NB4 (cell line): ENCODE results near the gene GRAMD2B.

ENCODE experiments used
- CTCF ChIP-seq: IDR thresholded peaks from one replicate; pipeline ENCODE4 v1.5.1; 2012; ENCODE audit warnings: low read depth, low read length
- MAX ChIP-seq: IDR thresholded peaks from 2 replicates; pipeline ENCODE4 v1.6.1; 2011; ENCODE audit warnings: low read depth, low read length
- POLR2A ChIP-seq: IDR thresholded peaks from 2 replicates; pipeline ENCODE4 v1.6.1; 2011; ENCODE audit warnings: mild to moderate bottlenecking; ENCODE audit not compliant: insufficient read length; ENCODE audit errors: extremely low read depth

- TF ChIP-seq CTCF = no peak
- TF ChIP-seq POLR2A = no peak
- TF ChIP-seq MAX = no peak
Observed at GRCh38 chr5:126486332-126486731, 63.1 kb downstream of the GRAMD2B start.
